ENCODE measurements around the gene RSRC1.
"Not testable (repeated sequence)": the region's sequence is repeated elsewhere in the genome, so short reads cannot be mapped to it uniquely, and the experiment has no call there.

RSRC1 gene

DNA sequence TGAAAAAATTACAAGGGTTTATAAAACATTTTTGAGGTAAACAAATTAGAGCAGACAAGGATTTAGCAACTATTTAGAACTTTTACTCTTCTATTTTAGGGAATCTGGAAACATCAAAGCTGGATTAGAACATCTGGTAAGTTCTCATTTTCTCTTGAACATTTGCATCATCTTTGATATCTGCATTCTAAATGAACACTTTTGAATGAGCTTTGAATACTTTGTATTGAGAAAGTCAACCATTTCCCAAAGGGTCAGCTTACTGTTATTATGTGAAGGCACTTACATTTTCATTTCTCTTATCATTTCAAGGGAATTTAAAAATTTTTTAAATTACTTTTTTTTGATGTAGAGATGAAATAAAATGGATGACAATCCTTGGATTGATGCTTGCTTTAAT lies 188.1 kb downstream of the RSRC1 start:
- Histone ChIP-seq H3K4me1 (ENCODE audit: control insufficient read depth, low read depth, low read length) (no peaks in the 10 kb centered on the region), H3K27me3 (ENCODE audit: control insufficient read depth, insufficient read depth, low read length) (no peaks in the 10 kb centered on the region), H3K4me3 (ENCODE audit: low read length) (no peak overlapping the region), H3K9ac (ENCODE audit: low read length) (no peak overlapping the region), H3K36me3 (ENCODE audit: control insufficient read depth, low read depth, low read length) (no peaks in the 10 kb centered on the region), H3K9me3 (ENCODE audit: control insufficient read depth, low read depth, low read length) (no peaks in the 10 kb centered on the region), H3K27ac (ENCODE audit: low read length) (no peak overlapping the region)

GRCh38 chr3:158308236-158308928 lies 198.5 kb downstream of the RSRC1 start:
- H3K9ac ChIP-seq (ENCODE audit: low read length) = no peak overlapping the region
- H3K9me3 ChIP-seq (ENCODE audit: control insufficient read depth, low read depth, low read length) = no peaks in the 10 kb centered on the region
- H3K36me3 ChIP-seq (ENCODE audit: control insufficient read depth, low read depth, low read length) = no peaks in the 10 kb centered on the region
- H3K4me3 ChIP-seq (ENCODE audit: low read length) = no peak overlapping the region
- no peaks in the 10 kb centered on the region for H3K27me3 ChIP-seq (ENCODE audit: control insufficient read depth, insufficient read depth, low read length)
- no peaks in the 10 kb centered on the region for H3K4me1 ChIP-seq (ENCODE audit: control insufficient read depth, low read depth, low read length)
- H3K27ac ChIP-seq (ENCODE audit: low read length) = no peak overlapping the region

GRCh38 chr3:158312560-158313141 lies 202.8 kb downstream of the RSRC1 start:
- no peaks in the 10 kb centered on the region for H3K4me1 ChIP-seq (ENCODE audit: control insufficient read depth, low read depth, low read length)
- no peak overlapping the region for H3K4me3 ChIP-seq (ENCODE audit: low read length)
- no peaks in the 10 kb centered on the region for H3K36me3 ChIP-seq (ENCODE audit: control insufficient read depth, low read depth, low read length)
- no peaks in the 10 kb centered on the region for H3K9me3 ChIP-seq (ENCODE audit: control insufficient read depth, low read depth, low read length)
- H3K27ac ChIP-seq (ENCODE audit: low read length) = no peak overlapping the region
- no peaks in the 10 kb centered on the region for H3K27me3 ChIP-seq (ENCODE audit: control insufficient read depth, insufficient read depth, low read length)
- no peak overlapping the region for H3K9ac ChIP-seq (ENCODE audit: low read length)

DNA sequence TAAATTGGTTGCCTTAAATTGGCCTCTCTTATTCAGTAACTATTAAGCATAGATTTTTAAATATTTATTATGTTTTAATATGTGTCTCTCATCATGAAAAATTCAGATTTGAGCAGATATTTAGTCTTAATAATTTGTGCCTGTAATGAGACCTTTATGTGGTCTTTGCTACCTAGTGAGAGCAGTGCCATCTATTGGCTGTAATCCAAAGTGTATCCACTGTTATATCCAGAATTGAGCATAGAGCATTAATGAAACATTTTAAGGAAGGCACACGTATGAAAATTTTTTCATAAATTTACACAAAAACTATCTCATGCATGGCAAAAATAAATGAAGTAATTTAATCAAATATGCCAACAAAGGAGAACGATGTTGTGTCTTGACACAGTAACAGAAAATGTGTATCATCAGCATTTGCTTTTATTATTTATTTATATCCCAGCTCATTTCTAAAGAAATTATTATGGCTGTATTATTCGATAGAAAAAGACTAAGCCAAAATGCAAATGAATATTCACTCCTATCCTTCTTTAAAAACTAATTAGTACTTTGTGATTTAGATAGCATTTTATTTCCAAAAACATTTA lies 203.5 kb downstream of the RSRC1 start:
- Histone ChIP-seq H3K4me3 (ENCODE audit: low read length) (no peak overlapping the region), H3K4me1 (ENCODE audit: control insufficient read depth, low read depth, low read length) (no peaks in the 10 kb centered on the region), H3K9me3 (ENCODE audit: control insufficient read depth, low read depth, low read length) (no peaks in the 10 kb centered on the region), H3K27me3 (ENCODE audit: control insufficient read depth, insufficient read depth, low read length) (no peaks in the 10 kb centered on the region), H3K36me3 (ENCODE audit: control insufficient read depth, low read depth, low read length) (no peaks in the 10 kb centered on the region), H3K9ac (ENCODE audit: low read length) (no peak overlapping the region), H3K27ac (ENCODE audit: low read length) (no peak overlapping the region)

DNA sequence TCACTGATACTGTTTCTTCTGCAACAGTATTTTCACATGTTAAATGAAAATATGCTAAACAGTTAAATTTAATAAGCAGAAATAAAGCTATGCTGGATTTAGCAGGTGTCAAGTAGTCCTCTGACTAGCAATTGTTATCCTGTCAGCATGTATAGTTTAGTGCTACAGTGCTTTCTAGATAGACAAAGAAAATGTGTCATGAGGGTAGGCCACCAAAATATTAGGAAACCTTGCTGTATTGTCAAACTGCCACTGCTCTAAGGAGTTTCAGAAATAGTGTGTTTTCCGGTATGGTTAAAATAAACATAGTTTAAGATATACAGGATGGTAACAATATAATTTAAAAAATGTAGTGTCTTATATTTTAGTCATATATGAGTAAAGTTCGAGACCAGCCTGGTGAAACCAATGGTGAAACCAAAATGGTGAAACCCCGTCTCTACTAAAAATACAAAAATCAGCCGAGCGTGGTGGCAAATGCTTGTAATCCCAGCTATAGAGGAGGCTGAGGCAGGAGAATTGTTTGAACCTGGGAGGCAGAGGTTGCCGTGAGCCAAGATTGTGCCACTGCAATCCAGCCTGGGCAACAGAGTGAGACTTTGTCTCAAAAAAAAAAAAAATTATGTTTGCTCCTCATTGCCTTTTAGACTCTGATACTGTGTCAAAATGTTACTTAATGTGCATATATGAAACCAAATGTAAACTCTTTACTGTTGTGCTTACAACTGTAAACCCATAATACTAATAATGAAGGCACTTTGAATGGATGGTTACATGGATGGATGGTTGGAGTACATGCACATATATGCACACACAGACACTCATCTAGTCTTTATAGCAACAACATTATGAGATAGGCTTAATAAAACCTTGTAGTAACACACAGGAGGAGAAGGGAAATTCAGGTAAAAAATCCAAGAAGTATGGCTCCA lies 204.8 kb downstream of the RSRC1 start:
- no peak overlapping the region for H3K4me3 ChIP-seq (ENCODE audit: low read length)
- H3K27ac ChIP-seq (ENCODE audit: low read length) = no peak overlapping the region
- no peaks in the 10 kb centered on the region for H3K9me3 ChIP-seq (ENCODE audit: control insufficient read depth, low read depth, low read length)
- no peak overlapping the region for H3K9ac ChIP-seq (ENCODE audit: low read length)
- no peaks in the 10 kb centered on the region for H3K27me3 ChIP-seq (ENCODE audit: control insufficient read depth, insufficient read depth, low read length)
- H3K4me1 ChIP-seq (ENCODE audit: control insufficient read depth, low read depth, low read length) = no peaks in the 10 kb centered on the region
- no peaks in the 10 kb centered on the region for H3K36me3 ChIP-seq (ENCODE audit: control insufficient read depth, low read depth, low read length)

DNA sequence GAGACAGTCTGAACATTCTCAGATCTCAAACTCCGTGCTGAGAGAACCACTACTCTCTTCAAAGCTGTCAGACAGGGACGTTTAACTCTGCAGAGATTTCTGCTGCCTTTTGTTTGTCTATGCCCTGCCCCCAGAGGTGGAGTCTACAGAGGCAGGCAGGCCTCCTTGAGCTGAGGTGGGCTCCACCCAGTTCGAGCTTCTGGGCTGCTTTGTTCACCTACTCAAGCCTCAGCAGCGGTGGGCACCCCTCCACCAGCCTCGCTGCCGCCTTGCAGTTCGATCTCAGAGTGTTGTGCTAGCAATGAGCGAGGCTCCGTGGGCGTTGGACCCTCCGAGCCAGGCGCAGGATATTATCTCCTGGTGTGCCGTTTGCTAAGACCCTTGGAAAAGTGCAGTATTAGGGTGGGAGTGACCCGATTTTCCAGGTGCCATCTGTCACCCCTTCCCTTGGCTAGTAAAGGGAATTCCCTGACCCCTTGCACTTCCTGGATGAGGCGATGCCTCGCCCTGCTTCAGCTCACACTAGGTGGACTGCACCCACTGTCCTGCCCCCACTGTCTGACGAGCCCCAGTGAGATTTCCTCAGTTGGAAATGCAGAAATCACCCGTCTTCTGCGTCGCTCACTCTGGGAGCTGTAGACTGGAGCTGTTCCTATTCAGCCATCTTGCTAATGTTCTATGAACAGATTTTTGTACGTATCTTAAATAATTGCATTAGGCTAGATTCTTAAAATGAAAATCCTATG lies 220.0 kb downstream of the RSRC1 start:
- not testable (repeated sequence) for H3K27ac ChIP-seq (ENCODE audit: low read length); H3K9ac ChIP-seq (ENCODE audit: low read length); H3K9me3 ChIP-seq (ENCODE audit: control insufficient read depth, low read depth, low read length); H3K4me1 ChIP-seq (ENCODE audit: control insufficient read depth, low read depth, low read length); H3K27me3 ChIP-seq (ENCODE audit: control insufficient read depth, insufficient read depth, low read length); H3K36me3 ChIP-seq (ENCODE audit: control insufficient read depth, low read depth, low read length)
- peak overlapping the region; percentile 21 for H3K4me3 ChIP-seq (ENCODE audit: low read length)

- H3K9ac ChIP-seq (ENCODE audit: low read length) = no peak overlapping the region
- H3K4me1 ChIP-seq (ENCODE audit: control insufficient read depth, low read depth, low read length) = peaks cover 3% of the 10 kb centered on the region
- no peaks in the 10 kb centered on the region for H3K27me3 ChIP-seq (ENCODE audit: control insufficient read depth, insufficient read depth, low read length)
- H3K4me3 ChIP-seq (ENCODE audit: low read length) = no peak overlapping the region
- no peaks in the 10 kb centered on the region for H3K9me3 ChIP-seq (ENCODE audit: control insufficient read depth, low read depth, low read length)
- no peaks in the 10 kb centered on the region for H3K36me3 ChIP-seq (ENCODE audit: control insufficient read depth, low read depth, low read length)
- H3K27ac ChIP-seq (ENCODE audit: low read length) = no peak overlapping the region
These were observed 221.0 kb downstream of the RSRC1 start for GRCh38 chr3:158330870-158331269.

DNA sequence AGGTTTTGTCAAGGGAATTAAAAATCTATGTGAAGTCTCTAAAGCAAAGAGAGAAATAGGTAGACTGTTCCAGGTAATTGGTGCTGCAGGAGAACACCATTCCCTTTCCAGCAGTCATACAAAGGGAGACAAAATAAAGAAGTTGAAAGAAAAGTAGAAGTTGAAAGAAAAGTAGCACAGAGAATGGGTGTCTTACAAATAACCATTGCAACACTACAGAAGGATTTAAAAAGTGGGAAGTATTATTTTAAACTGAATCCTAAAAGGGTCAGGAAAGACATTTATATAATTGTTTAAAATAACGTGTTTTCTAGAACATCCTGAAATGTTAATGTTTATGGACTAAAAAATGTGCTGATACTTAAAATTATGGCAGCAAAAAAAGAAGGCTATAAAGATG lies 223.8 kb downstream of the RSRC1 start:
- H3K27ac ChIP-seq (ENCODE audit: low read length) = no peak overlapping the region
- H3K4me1 ChIP-seq (ENCODE audit: control insufficient read depth, low read depth, low read length) = peaks cover 3% of the 10 kb centered on the region
- H3K4me3 ChIP-seq (ENCODE audit: low read length) = no peak overlapping the region
- no peaks in the 10 kb centered on the region for H3K27me3 ChIP-seq (ENCODE audit: control insufficient read depth, insufficient read depth, low read length)
- H3K9ac ChIP-seq (ENCODE audit: low read length) = no peak overlapping the region
- no peaks in the 10 kb centered on the region for H3K36me3 ChIP-seq (ENCODE audit: control insufficient read depth, low read depth, low read length)
- H3K9me3 ChIP-seq (ENCODE audit: control insufficient read depth, low read depth, low read length) = no peaks in the 10 kb centered on the region

DNA sequence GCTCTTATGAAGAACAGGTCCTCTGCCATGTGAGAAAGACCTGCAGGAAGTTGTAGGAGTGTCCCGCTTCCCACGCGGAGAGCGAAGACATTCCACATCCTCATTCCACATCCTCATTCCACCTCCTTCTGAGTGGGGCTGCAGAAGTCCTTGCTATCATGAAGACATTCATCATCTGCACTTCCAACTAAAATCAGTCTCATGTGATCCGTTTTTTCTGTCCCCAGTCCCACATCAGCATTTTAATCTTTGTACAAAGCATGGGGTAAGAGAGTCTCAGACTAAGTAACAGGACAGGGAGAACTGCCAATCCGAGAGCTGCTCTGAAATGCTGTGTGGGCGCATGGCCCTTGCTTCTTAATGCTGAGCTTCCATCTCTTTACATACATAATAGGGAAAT lies 227.2 kb downstream of the RSRC1 start:
- Histone ChIP-seq H3K36me3 (ENCODE audit: control insufficient read depth, low read depth, low read length) (no peaks in the 10 kb centered on the region), H3K9ac (ENCODE audit: low read length) (no peak overlapping the region), H3K27me3 (ENCODE audit: control insufficient read depth, insufficient read depth, low read length) (no peaks in the 10 kb centered on the region), H3K9me3 (ENCODE audit: control insufficient read depth, low read depth, low read length) (no peaks in the 10 kb centered on the region), H3K27ac (ENCODE audit: low read length) (no peak overlapping the region), H3K4me3 (ENCODE audit: low read length) (no peak overlapping the region), H3K4me1 (ENCODE audit: control insufficient read depth, low read depth, low read length) (no peaks in the 10 kb centered on the region)

GRCh38 chr3:158339638-158340037 lies 229.7 kb downstream of the RSRC1 start:
- no peaks in the 10 kb centered on the region for H3K36me3 ChIP-seq (ENCODE audit: control insufficient read depth, low read depth, low read length)
- H3K9ac ChIP-seq (ENCODE audit: low read length) = no peak overlapping the region
- no peak overlapping the region for H3K4me3 ChIP-seq (ENCODE audit: low read length)
- no peak overlapping the region for H3K27ac ChIP-seq (ENCODE audit: low read length)
- H3K27me3 ChIP-seq (ENCODE audit: control insufficient read depth, insufficient read depth, low read length) = no peaks in the 10 kb centered on the region
- H3K4me1 ChIP-seq (ENCODE audit: control insufficient read depth, low read depth, low read length) = no peaks in the 10 kb centered on the region
- no peaks in the 10 kb centered on the region for H3K9me3 ChIP-seq (ENCODE audit: control insufficient read depth, low read depth, low read length)

DNA sequence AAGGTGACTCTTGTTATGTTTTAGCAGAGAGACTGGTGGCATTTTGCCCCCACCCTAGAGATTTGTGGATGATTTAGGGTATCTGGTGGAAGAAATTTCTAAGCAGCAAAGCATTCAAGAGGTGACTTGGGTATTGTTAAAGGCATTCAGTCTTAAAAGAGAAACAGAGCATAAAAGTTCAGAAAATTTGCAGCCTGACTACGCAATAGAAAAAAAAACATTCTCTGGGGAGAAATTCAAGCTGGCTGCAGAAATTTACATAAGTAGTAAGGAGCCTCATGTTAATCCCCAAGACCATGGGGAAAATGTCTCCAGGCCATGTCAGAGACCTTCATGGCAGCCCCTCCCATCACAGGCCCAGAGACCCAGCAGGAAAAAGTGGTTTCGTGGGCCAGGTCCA lies 231.1 kb downstream of the RSRC1 start:
- H3K4me1 ChIP-seq (ENCODE audit: control insufficient read depth, low read depth, low read length); H3K4me3 ChIP-seq (ENCODE audit: low read length); H3K27me3 ChIP-seq (ENCODE audit: control insufficient read depth, insufficient read depth, low read length); H3K36me3 ChIP-seq (ENCODE audit: control insufficient read depth, low read depth, low read length); H3K27ac ChIP-seq (ENCODE audit: low read length); H3K9me3 ChIP-seq (ENCODE audit: control insufficient read depth, low read depth, low read length); H3K9ac ChIP-seq (ENCODE audit: low read length): not testable (repeated sequence)
